Measurements from ENCODE around the gene GDPD5. TPM values are rescaled to one million over a fixed set of nuclear protein-coding genes. Genes with fewer than 3 reads are reported as not detected.

Gene GDPD5
- total and polyA plus RNA-seq, 9 of the 15 experiments (the other 6 are each of a cell fraction or from before 2014, with no cell fraction given): 0.32 to 27.3 (median 8.0) TPM

- TF ChIP-seq, protein P1, sequence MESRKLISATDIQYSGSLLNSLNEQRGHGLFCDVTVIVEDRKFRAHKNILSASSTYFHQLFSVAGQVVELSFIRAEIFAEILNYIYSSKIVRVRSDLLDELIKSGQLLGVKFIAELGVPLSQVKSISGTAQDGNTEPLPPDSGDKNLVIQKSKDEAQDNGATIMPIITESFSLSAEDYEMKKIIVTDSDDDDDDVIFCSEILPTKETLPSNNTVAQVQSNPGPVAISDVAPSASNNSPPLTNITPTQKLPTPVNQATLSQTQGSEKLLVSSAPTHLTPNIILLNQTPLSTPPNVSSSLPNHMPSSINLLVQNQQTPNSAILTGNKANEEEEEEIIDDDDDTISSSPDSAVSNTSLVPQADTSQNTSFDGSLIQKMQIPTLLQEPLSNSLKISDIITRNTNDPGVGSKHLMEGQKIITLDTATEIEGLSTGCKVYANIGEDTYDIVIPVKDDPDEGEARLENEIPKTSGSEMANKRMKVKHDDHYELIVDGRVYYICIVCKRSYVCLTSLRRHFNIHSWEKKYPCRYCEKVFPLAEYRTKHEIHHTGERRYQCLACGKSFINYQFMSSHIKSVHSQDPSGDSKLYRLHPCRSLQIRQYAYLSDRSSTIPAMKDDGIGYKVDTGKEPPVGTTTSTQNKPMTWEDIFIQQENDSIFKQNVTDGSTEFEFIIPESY (CRISPR knock-in tag; IDR thresholded peaks at IDR 0.05): 0 out of 2 replicates have a peak, but pooled peaks have one; percentile 27
- TF ChIP-seq HSF4 (CRISPR knock-in tag; IDR thresholded peaks at IDR 0.05; ENCODE audit: borderline replicate concordance): no peak
- TF ChIP-seq ZNF644 (tag; IDR thresholded peaks at IDR 0.05; ENCODE audit: low read depth): no peak
- TF ChIP-seq ESRRA (IDR thresholded peaks at IDR 0.05; ENCODE audit: borderline replicate concordance, low read depth): peak; percentile 90
- no peak for TF ChIP-seq PHF21A (IDR thresholded peaks at IDR 0.05; ENCODE audit: borderline replicate concordance, low read depth)
- TF ChIP-seq EGR1 (conservative IDR thresholded peaks at IDR 0.05): no peak
- TF ChIP-seq, protein P2, sequence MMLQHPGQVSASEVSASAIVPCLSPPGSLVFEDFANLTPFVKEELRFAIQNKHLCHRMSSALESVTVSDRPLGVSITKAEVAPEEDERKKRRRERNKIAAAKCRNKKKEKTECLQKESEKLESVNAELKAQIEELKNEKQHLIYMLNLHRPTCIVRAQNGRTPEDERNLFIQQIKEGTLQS (IDR thresholded peaks at IDR 0.05): peak; percentile 90
- TF ChIP-seq, protein P2 (CRISPR knock-in tag; conservative IDR thresholded peaks at IDR 0.05): no peak
- no peak for TF ChIP-seq ZKSCAN3 (CRISPR knock-in tag; IDR thresholded peaks at IDR 0.05)
- TF ChIP-seq IFI16 (CRISPR knock-in tag; IDR thresholded peaks at IDR 0.05): no peak
- TF ChIP-seq SLC30A9 (CRISPR knock-in tag; IDR thresholded peaks at IDR 0.05): no peak
- TF ChIP-seq PTRF (tag; IDR thresholded peaks at IDR 0.05): no peak
- TF ChIP-seq THRB (CRISPR knock-in tag; conservative IDR thresholded peaks at IDR 0.05): no peak
- TF ChIP-seq ZNF146 (CRISPR knock-in tag; IDR thresholded peaks at IDR 0.05; ENCODE audit: unreplicated experiment): no peak
- peak; percentile 66 for TF ChIP-seq PRDM10 (IDR thresholded peaks at IDR 0.05; ENCODE audit: partially characterized antibody)
- TF ChIP-seq ZSCAN29 (IDR thresholded peaks at IDR 0.05): no peak
- TF ChIP-seq ZNF764 (CRISPR knock-in tag; IDR thresholded peaks at IDR 0.05; ENCODE audit: low read depth): no peak
- no peak for TF ChIP-seq FOXJ2 (tag; IDR thresholded peaks at IDR 0.05)
Measured at GRCh38 chr11:75538150-75538942, 12.6 kb upstream of the GDPD5 start (continued).
